Ovary (tissue), 3 donors: Measurements from ENCODE around the gene AOPEP.

Experiments
- CTCF ChIP-seq, 3 donors: fragments of 450-650 bp in 2 of 3; fragments of 200-600 bp in 1 of 3; IDR thresholded peaks; one replicate each; pipeline versions ENCODE4 v1.5.1 to v1.8.0; 2016 to 2022; ENCODE audit warnings: antibody characterized with exemption in 3 of 3, mild to moderate bottlenecking in 1 of 3
- EP300 ChIP-seq: sonication (generic); formaldehyde crosslinking; IDR thresholded peaks from one replicate; pipeline ENCODE4 v1.6.1; 2017; ENCODE audit warnings: antibody characterized with exemption
- POLR2A ChIP-seq: fragments of 450-650 bp; IDR thresholded peaks from one replicate; pipeline ENCODE4 v1.6.1; 2017; ENCODE audit warnings: antibody characterized with exemption, mild to moderate bottlenecking, moderate library complexity
- donor health status: DM: no; HTN: no; CAD: no.

GRCh38 chr9:95109456-95109855 is 383.0 kb downstream of the AOPEP start:
- no peak for TF ChIP-seq CTCF (IDR thresholded peaks at IDR 0.05)
- TF ChIP-seq POLR2A: no peak
- no peak for TF ChIP-seq EP300
